Activated naive CD8-positive, alpha-beta T cell (primary cell): ENCODE measurements around the gene GNAQ.

Experiments used
- H3K27ac Mint-ChIP-seq: one replicate; pipeline ENCODE4 v1.8.0; 2021; ENCODE audit warnings: mixed read lengths
- H3K27me3 Mint-ChIP-seq: one replicate; pipeline ENCODE4 v1.8.0; 2021; ENCODE audit warnings: mixed read lengths
- H3K36me3 Mint-ChIP-seq: one replicate; pipeline ENCODE4 v1.8.0; 2021; ENCODE audit warnings: mixed read lengths
- H3K4me1 Mint-ChIP-seq: one replicate; pipeline ENCODE4 v1.8.0; 2021; ENCODE audit warnings: low read depth, mixed read lengths
- H3K4me3 Mint-ChIP-seq: one replicate; pipeline ENCODE4 v1.8.0; 2021; ENCODE audit warnings: mild to moderate bottlenecking, mixed read lengths
- H3K9me3 Mint-ChIP-seq: one replicate; pipeline ENCODE4 v1.8.0; 2021; ENCODE audit warnings: low read depth, mixed read lengths

The GNAQ gene

GRCh38 chr9:77750981-77751340 lies 280.6 kb downstream of the GNAQ start:
- no peaks in the 10 kb centered on the region for H3K27me3 Mint-ChIP-seq
- no peak overlapping the region for H3K4me3 Mint-ChIP-seq
- peaks cover 39% of the 10 kb centered on the region for H3K4me1 Mint-ChIP-seq
- H3K27ac Mint-ChIP-seq: no peak overlapping the region
- peaks cover 3% of the 10 kb centered on the region for H3K9me3 Mint-ChIP-seq
- peaks cover 12% of the 10 kb centered on the region for H3K36me3 Mint-ChIP-seq

GRCh38 chr9:77750284-77750683 lies 281.3 kb downstream of the GNAQ start:
- Mint-ChIP-seq H3K9me3 (peaks cover 3% of the 10 kb centered on the region), H3K4me1 (peaks cover 45% of the 10 kb centered on the region), H3K27me3 (no peaks in the 10 kb centered on the region), H3K27ac (no peak overlapping the region), H3K36me3 (peaks cover 6% of the 10 kb centered on the region), H3K4me3 (no peak overlapping the region)

GRCh38 chr9:77748214-77748772 lies 283.3 kb downstream of the GNAQ start:
- H3K36me3 Mint-ChIP-seq: peaks cover 7% of the 10 kb centered on the region
- H3K9me3 Mint-ChIP-seq: peaks cover 3% of the 10 kb centered on the region

GRCh38 chr9:77747163-77747562 lies 284.4 kb downstream of the GNAQ start:
- Mint-ChIP-seq H3K4me1 (peaks cover 56% of the 10 kb centered on the region), H3K27ac (peak overlapping the region; percentile 69), H3K9me3 (peaks cover 3% of the 10 kb centered on the region), H3K4me3 (peak overlapping the region; percentile 30), H3K27me3 (no peaks in the 10 kb centered on the region), H3K36me3 (peaks cover 10% of the 10 kb centered on the region)

More at GRCh38 chr9:77748214-77748772, 283.3 kb downstream of the GNAQ start:
- H3K4me3 Mint-ChIP-seq: no peak overlapping the region
- H3K4me1 Mint-ChIP-seq: peaks cover 53% of the 10 kb centered on the region
- H3K27me3 Mint-ChIP-seq: no peaks in the 10 kb centered on the region
- no peak overlapping the region for H3K27ac Mint-ChIP-seq

GRCh38 chr9:77744841-77745430 lies 286.7 kb downstream of the GNAQ start:
- peaks cover 44% of the 10 kb centered on the region for H3K4me1 Mint-ChIP-seq
- H3K4me3 Mint-ChIP-seq: no peak overlapping the region
- peak overlapping the region; percentile 29 for H3K27ac Mint-ChIP-seq

GRCh38 chr9:77743386-77743785 lies 288.2 kb downstream of the GNAQ start:
- Mint-ChIP-seq H3K9me3 (peaks cover 3% of the 10 kb centered on the region), H3K27me3 (no peaks in the 10 kb centered on the region), H3K4me1 (peaks cover 50% of the 10 kb centered on the region), H3K27ac (no peak overlapping the region), H3K4me3 (no peak overlapping the region), H3K36me3 (peaks cover 17% of the 10 kb centered on the region)

More at GRCh38 chr9:77744841-77745430, 286.7 kb downstream of the GNAQ start:
- Mint-ChIP-seq H3K9me3 (peaks cover 3% of the 10 kb centered on the region), H3K27me3 (no peaks in the 10 kb centered on the region), H3K36me3 (peaks cover 13% of the 10 kb centered on the region)

GRCh38 chr9:77738932-77739331 lies 292.7 kb downstream of the GNAQ start:
- H3K36me3 Mint-ChIP-seq: peaks cover 20% of the 10 kb centered on the region
- peaks cover 4% of the 10 kb centered on the region for H3K9me3 Mint-ChIP-seq
- no peak overlapping the region for H3K4me3 Mint-ChIP-seq
- H3K27ac Mint-ChIP-seq: no peak overlapping the region
- peaks cover 15% of the 10 kb centered on the region for H3K4me1 Mint-ChIP-seq
- no peaks in the 10 kb centered on the region for H3K27me3 Mint-ChIP-seq

- peaks cover 4% of the 10 kb centered on the region for H3K9me3 Mint-ChIP-seq
- peaks cover 18% of the 10 kb centered on the region for H3K36me3 Mint-ChIP-seq
- H3K4me1 Mint-ChIP-seq: peaks cover 9% of the 10 kb centered on the region
- no peaks in the 10 kb centered on the region for H3K27me3 Mint-ChIP-seq
- H3K4me3 Mint-ChIP-seq: no peak overlapping the region
- no peak overlapping the region for H3K27ac Mint-ChIP-seq
Observed at GRCh38 chr9:77735494-77735893, 296.1 kb downstream of the GNAQ start.

GRCh38 chr9:77731930-77732329 lies 299.7 kb downstream of the GNAQ start:
- Mint-ChIP-seq H3K4me1 (peaks cover 23% of the 10 kb centered on the region), H3K4me3 (no peak overlapping the region), H3K27ac (no peak overlapping the region), H3K27me3 (no peaks in the 10 kb centered on the region), H3K36me3 (peaks cover 31% of the 10 kb centered on the region), H3K9me3 (peaks cover 4% of the 10 kb centered on the region)

GRCh38 chr9:77731008-77731698 lies 300.5 kb downstream of the GNAQ start:
- Mint-ChIP-seq H3K27ac (peak overlapping the region; percentile 17), H3K27me3 (no peaks in the 10 kb centered on the region), H3K4me1 (peaks cover 30% of the 10 kb centered on the region), H3K4me3 (no peak overlapping the region), H3K9me3 (peaks cover 4% of the 10 kb centered on the region), H3K36me3 (peaks cover 31% of the 10 kb centered on the region)

- Mint-ChIP-seq H3K9me3 (peaks cover 1% of the 10 kb centered on the region), H3K36me3 (peaks cover 34% of the 10 kb centered on the region), H3K27me3 (no peaks in the 10 kb centered on the region), H3K4me1 (peaks cover 42% of the 10 kb centered on the region), H3K4me3 (no peak overlapping the region), H3K27ac (peak overlapping the region; percentile 72)
Observed at GRCh38 chr9:77729177-77729576, 302.4 kb downstream of the GNAQ start.

- peak overlapping the region; percentile 1 for H3K4me3 Mint-ChIP-seq
Observed at GRCh38 chr9:77726814-77727213, 304.8 kb downstream of the GNAQ start.

GRCh38 chr9:77726289-77726688 lies 305.3 kb downstream of the GNAQ start:
- Mint-ChIP-seq H3K27ac (peak overlapping the region; percentile 80), H3K9me3 (no peaks in the 10 kb centered on the region), H3K36me3 (peaks cover 35% of the 10 kb centered on the region), H3K4me1 (peaks cover 42% of the 10 kb centered on the region), H3K27me3 (no peaks in the 10 kb centered on the region), H3K4me3 (peak overlapping the region; percentile 1)

More at GRCh38 chr9:77726814-77727213, 304.8 kb downstream of the GNAQ start:
- H3K9me3 Mint-ChIP-seq: no peaks in the 10 kb centered on the region
- no peaks in the 10 kb centered on the region for H3K27me3 Mint-ChIP-seq
- H3K36me3 Mint-ChIP-seq: peaks cover 35% of the 10 kb centered on the region
- H3K27ac Mint-ChIP-seq: peak overlapping the region; percentile 80
- H3K4me1 Mint-ChIP-seq: peaks cover 42% of the 10 kb centered on the region

GRCh38 chr9:77725820-77726219 lies 305.8 kb downstream of the GNAQ start:
- H3K9me3 Mint-ChIP-seq: no peaks in the 10 kb centered on the region
- peaks cover 42% of the 10 kb centered on the region for H3K4me1 Mint-ChIP-seq
- peak overlapping the region; percentile 2 for H3K4me3 Mint-ChIP-seq
- peaks cover 35% of the 10 kb centered on the region for H3K36me3 Mint-ChIP-seq
- H3K27me3 Mint-ChIP-seq: no peaks in the 10 kb centered on the region
- peak overlapping the region; percentile 80 for H3K27ac Mint-ChIP-seq

GRCh38 chr9:77725046-77725694 lies 306.4 kb downstream of the GNAQ start:
- H3K27me3 Mint-ChIP-seq: no peaks in the 10 kb centered on the region
- H3K27ac Mint-ChIP-seq: peak overlapping the region; percentile 80
- peaks cover 34% of the 10 kb centered on the region for H3K36me3 Mint-ChIP-seq
- H3K9me3 Mint-ChIP-seq: no peaks in the 10 kb centered on the region
- H3K4me3 Mint-ChIP-seq: no peak overlapping the region
- peaks cover 42% of the 10 kb centered on the region for H3K4me1 Mint-ChIP-seq
